Stimulated activated CD4-positive, alpha-beta T cell treated with anti-CD3 and anti-CD28 coated beads, TNF-alpha, amount 100 ng/mL, for 24 hours (primary cell): ENCODE data around the gene FUT7.
"Not testable (repeated sequence)": the region's sequence is repeated elsewhere in the genome, so short reads cannot be mapped to it uniquely, and the experiment has no call there.

ENCODE experiments used
- DNase-seq, 3 experiments: peaks; one replicate each; pipeline ENCODE4 v3.0.0-alpha.2; 2020; ENCODE audit warnings: low read depth in 3 of 3

The FUT7 gene

GRCh38 chr9:137066096-137066861 lies 34.4 kb upstream of the FUT7 start:
- no peak for DNase-seq

DNA sequence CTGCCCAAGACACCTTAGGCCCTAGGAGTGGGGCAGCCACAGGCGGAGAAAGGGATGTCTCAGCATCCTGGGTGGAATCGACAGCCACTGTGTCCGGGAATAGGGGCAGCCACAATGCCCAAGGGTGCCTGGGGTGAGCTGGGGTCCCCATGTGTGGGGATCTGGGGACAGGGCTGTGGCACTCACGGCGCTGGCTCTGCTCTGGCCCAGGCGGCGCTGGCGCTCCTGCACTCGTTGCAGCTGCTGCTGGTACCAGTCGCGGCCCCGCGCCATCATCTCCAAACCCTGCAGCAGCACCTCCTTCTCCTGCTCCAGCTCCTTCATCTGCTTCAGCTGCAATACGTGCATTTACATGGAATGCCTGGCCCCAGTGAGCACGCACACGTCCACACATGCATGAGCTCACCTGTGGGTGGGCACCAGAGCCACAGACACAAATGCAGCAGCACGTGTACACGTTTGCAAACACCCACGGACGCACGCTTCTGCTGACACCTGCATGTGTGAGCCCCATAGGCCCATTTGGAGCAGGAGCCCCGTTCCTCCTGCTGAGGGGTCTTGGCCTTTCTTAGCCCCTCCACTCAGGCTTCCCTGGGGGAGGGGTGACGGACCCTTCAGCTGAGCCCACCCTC lies 33.6 kb upstream of the FUT7 start:
- DNase-seq = no peak

DNA sequence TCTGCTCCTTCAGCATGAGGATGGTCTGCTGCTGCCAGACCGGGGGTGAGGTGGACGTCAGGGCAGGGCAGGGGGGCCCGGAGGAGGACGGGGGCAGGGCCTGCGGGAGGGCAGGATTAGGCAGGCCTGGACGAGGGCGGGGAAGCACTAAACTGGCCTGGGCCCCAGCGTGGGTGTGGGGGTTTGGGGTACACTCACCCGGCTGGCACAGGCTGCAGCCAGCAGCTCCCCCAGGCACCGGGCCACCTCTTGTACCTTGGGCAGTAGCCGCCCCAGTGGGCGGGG lies 32.9 kb upstream of the FUT7 start:
- no peak for DNase-seq

- peak in 1 of 3 experiments; percentile 63 for DNase-seq
These were observed 32.4 kb upstream of the FUT7 start for GRCh38 chr9:137064027-137064879.

DNA sequence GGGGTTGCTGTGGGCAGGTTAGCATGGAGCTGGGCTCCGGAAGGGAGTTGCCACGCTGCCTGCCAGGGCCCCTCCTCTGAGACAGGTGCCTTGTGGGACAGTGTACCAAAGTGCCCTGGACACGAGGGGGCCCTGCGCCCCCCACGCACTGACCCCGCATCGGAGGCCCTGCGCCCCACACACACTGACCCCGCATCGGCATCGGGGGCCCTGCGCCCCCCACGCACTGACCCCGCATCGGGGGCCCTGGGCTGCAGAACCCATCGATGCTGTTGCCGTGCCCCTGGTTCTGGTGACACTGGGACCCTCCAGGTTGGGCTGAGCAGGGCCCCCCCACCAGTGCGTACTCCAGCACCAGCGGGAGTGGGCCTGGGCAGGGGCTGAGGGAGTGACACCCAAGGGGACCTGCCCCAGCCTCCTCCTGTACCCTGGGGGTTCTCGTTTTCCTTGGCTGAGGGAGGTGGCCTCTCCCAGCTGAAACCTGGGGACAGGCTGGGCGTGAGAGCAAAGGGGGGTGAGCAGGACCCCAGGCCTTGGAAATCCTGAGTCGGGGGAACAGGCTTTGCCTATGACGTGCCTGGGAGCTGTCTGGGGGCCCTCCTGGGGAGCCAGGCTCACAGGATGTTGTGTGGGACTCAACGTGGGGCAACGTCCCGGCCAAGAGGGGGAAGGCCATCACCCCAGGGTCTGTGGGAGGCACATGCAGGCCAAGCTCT lies 31.6 kb upstream of the FUT7 start:
- no peak for DNase-seq

GRCh38 chr9:137062798-137063197 lies 30.9 kb upstream of the FUT7 start:
- not testable (repeated sequence) for DNase-seq

DNA sequence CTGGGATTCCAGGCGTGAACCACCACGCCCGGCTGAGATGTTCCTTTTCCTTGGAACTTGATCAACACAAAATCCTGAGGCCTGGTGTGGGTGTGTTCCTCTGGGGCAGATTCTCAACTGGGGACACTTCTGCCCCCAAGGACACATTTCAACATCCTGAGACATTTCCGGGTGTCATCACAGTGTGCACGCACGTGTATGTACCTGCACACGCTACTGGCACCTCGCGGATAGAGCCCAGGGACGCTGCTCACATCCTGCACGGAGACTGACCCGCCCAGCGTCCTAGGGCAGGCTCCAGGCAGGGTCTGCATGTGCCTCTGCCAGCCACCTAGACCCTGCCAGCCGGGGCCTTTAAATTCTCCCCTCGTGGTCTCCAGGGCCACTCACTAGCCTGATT lies 30.5 kb upstream of the FUT7 start:
- no peak for DNase-seq

DNA sequence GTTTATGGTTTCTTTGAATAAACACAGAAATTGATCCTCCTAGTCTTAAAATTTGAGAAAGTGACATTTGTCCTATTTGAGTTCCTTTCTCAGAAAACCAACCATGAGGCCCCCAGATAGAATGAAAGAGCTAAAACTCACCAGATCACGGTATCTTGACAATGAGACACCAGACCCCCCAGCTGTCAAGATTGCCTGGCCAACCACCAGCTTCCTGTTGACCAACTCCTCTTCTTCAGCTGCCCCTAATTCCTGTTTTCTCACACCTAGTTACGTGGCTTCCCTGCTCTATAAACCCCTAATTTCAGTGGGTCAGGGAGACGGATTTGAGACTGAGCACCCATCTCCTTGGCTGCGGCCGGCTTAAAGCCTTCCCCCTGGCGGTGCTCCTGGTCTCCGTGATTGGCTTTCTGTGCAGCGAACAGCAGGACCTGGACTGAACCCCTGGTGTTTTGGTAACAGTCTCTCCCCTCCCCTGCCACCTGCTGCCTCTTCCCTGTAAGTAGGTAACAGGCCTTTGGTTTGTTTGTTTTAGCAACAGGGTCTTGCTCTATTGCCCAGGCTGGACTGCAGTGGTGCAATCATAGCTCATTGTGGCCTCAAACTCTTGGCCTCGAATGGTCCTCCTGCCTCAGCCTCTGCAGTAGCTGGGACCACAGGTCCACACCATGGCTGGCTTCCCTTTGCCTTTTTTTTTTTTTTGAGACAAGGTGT lies 26.8 kb upstream of the FUT7 start:
- no peak for DNase-seq

- DNase-seq = no peak
These were observed 25.7 kb upstream of the FUT7 start for GRCh38 chr9:137057545-137057944.

DNA sequence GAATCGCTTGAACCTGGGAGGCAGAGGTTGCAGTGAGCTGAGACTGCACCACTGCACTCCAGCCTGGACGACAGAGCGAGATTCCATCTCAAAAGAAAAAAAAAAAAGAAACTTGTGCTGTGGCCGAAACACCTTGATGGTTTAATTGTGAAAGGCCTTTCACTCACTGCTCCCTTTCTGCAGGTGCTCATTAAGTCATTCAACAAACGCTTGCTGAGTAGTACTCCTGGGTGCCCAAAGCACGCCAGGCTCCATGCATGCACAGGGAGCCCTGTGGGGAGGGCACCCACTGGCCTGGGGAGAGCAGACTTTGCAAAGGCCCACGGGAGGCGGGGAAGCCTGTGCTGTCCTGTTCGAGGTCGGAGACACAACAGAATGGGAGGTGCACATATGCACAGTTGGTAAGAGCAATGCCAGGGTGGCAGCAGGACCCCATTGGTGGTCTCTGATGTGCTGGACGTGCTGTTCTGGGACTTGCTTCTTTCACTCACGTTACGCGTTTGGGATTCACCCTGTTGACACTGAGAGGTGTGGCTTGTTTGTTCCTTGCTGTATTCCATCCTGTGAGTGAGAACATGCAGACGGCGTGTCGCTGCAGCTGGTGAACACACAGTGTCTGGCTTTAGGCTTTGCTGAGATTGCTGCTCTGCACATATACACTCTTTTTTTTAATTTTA lies 25.0 kb upstream of the FUT7 start:
- DNase-seq = no peak

GRCh38 chr9:137055385-137056364 lies 23.8 kb upstream of the FUT7 start:
- no peak for DNase-seq

GRCh38 chr9:137054932-137055384 lies 23.1 kb upstream of the FUT7 start:
- DNase-seq = no peak

- peak in 1 of 3 experiments; percentile 54 for DNase-seq
These were observed 22.4 kb upstream of the FUT7 start, which contains the start of gene ENTPD2 for GRCh38 chr9:137053944-137054931. TSS of gene ENTPD2 (minus strand) at chr9:137054061. CDS start at chr9:137053997, 64 bp downstream.

- DNase-seq = no peak
These were observed 21.4 kb upstream of the FUT7 start for GRCh38 chr9:137052998-137053943.

GRCh38 chr9:137052293-137052692 lies 20.4 kb upstream of the FUT7 start:
- DNase-seq = no peak

GRCh38 chr9:137051145-137051724 lies 19.3 kb upstream of the FUT7 start:
- DNase-seq = no peak

DNA sequence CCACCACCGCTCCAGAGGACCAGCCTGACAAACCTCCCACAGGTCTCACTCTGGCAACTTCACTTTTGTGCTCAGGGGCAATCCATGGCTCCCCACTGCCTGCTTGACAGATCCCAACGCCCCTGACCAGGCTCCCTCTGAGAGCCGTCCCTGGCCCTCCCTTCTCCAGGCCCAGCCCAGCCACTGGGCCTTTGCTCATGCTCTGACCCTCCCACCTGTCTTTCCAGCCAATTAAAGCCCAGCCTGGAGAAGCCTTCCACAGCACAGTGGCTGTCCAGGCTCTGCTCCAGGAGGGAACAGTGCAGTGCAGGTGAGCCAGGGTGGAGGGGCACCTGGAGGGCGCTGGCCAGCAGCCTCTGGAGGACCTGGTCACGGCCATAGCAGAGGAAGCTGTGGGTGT lies 18.7 kb upstream of the FUT7 start:
- DNase-seq = no peak
